NCI-H446 (cell line): ENCODE results near the gene UMODL1.

Experiments
- DNase-seq, 2 experiments: peaks; one replicate each; lab custom pipeline; 2025; lab: John Stamatoyannopoulos, UW

The UMODL1 gene

GRCh38 chr21:42079008-42079938, 8.2 kb downstream of the UMODL1 start:
- no peak for DNase-seq

DNA sequence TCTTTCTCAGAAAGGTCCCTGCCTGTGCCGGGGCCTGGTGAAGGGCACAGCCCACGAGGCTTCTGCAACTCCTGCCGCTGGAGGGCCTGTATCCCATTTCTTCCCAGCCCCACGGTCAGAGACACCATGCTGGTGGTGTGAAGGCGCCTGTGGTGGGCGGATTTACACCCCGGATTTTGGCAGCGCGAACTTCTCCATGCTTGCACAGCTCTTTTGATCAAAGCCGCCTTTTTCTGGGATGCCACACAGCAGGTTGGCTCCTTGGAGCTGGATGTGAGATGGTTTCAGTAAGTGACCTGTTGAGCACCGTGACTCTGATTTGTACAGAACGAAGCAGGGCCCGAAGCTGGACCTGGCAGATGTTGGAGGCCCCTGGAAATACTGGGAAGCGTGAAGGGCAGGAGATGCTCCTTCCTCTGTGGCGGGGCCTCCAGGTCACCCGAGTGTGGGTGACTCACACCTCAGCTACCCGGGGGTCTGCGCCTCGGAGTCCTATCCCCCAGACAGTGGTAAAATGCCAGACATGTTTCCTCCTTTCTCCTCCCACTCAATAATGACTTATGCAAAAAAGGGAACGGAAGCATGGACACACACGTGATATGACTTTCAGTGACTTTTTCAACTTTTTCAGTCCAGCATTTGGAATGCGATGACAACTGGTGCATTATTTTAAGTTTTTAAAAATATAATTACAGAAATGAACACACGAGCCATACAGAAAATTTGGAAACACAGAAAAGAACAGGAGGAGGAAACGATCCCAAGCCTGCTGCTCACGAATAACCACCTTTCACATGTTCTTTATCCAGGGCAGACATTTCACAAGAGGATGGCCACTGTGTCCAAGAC, 9.0 kb downstream of the UMODL1 start:
- no peak for DNase-seq

DNA sequence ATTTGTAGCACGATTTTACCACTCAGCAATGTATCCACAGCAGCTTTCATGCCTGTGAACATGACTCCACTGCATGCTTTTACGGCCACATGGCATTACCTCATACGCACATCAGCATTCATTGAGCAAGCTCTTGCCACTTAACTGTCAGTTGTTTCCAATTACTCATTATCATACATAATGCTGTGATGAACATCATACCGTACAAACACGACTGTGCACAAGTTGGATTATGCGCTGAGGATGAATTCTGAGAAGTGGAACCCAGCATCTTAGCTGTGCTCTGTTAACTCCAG, 9.6 kb downstream of the UMODL1 start:
- DNase-seq = no peak

DNA sequence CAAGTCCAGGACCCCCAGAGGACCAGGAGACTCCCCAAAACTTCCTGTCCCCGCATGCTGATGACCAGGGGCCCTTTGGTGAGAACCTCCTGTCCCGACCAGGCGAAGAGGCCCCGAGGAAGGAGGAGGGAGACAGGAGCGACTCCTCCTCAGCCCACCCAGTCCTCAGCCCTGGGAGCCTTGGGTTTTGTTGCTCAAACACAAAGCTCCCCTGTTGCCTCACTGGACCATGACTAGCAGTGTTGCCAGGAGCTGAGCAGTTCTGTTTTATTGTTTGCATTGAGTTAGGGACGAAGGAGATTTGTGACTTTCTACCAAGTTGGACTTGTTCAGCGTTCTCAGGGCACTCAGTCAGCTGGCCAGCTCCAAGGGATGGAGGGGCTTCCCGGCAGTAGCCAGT, 10.0 kb downstream of the UMODL1 start:
- DNase-seq = no peak

GRCh38 chr21:42081931-42082381, 10.8 kb downstream of the UMODL1 start:
- no peak for DNase-seq

- DNase-seq = no peak
Measured at GRCh38 chr21:42082501-42083360, 11.6 kb downstream of the UMODL1 start.

DNA sequence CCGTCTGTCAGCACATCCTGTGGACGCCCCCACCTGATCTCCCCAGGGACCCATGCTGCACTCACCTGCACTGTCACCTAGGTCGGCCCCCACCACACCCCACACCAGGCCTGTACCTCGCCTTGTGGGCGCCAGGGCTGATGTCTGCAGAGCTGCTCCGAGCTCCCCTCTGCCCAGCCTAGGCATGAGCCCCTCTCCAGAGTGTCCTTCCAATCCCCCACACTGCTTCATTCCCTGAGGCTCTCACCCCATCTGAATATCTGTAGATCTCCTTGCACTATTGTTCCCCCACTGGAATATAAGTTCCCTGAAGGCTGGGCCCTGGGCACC, 12.2 kb downstream of the UMODL1 start:
- DNase-seq = no peak

DNA sequence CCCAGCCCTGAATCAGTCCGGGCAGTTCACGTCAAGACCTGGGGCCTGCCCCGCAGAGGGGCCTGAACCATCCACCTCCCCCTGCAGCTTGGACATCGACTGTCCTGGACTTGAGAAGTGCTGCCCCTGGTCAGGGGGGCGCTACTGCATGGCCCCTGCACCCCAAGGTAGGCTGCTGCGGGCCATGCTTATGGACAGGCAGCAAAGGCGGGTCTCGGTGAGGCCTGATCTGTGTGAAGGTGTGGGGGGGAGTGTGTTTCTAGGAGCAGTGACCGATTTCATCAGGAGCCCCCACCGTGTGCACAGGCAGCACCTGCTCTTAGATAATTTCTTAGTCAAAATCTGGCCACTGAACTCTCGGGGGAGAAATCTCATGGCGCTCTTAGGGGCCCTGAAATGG, 13.0 kb downstream of the UMODL1 start:
- DNase-seq = no peak

- no peak for DNase-seq
Measured at GRCh38 chr21:42085246-42086077, 14.3 kb downstream of the UMODL1 start.

- no peak for DNase-seq
Measured at GRCh38 chr21:42086969-42087368, 15.9 kb downstream of the UMODL1 start.

- no peak for DNase-seq
Measured at GRCh38 chr21:42088148-42088547, 17.0 kb downstream of the UMODL1 start.

GRCh38 chr21:42088658-42089057, 17.5 kb downstream of the UMODL1 start:
- DNase-seq = no peak

GRCh38 chr21:42089093-42089631, 18.0 kb downstream of the UMODL1 start:
- no peak for DNase-seq

GRCh38 chr21:42089665-42090310, 18.7 kb downstream of the UMODL1 start:
- DNase-seq = no peak

GRCh38 chr21:42091899-42092508, 20.9 kb downstream of the UMODL1 start:
- no peak for DNase-seq

- no peak for DNase-seq
Measured at GRCh38 chr21:42092771-42093170, 21.7 kb downstream of the UMODL1 start.

DNA sequence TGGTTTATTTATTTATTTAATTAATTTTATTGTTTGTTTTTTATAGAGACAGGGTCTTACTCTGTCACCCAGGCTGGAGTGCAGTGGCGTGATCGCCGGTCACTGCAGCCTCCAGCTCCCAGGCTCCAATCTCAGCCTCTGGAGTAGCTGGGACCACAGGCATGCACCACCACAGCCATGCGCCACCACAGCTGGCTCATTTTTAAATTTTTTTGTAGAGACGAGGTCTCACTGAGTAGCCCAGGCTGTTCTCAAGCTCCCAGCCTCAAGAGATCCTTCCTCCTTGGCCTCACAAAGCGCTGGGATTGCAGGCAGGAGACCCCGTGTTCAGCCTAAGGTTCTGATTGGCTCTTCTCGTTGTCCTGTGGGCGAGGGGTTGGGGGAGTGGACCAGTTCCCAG, 22.1 kb downstream of the UMODL1 start:
- no peak for DNase-seq

DNA sequence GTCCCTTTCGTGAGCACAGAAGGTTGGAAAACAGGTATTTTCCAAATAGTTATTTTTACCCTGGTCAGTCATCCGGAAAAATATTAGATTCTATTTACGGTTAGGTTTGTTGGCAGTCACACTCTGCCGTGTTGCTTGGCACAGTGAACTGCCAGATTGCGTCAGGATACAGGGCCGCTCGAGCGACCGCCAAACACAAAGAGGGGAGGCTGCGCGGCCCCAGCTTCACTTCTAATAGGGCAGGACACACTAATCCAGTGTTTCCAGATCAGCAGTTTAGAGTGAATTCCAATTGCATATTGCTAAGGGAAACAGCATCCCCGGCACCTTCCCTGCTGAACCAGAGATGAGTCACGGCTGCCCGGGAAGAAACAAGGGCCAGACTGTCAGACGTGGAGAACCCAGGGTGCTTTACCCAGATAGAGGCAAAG, 22.9 kb downstream of the UMODL1 start:
- DNase-seq = peak; percentile 92 to 97

GRCh38 chr21:42094811-42095210, 23.7 kb downstream of the UMODL1 start:
- peak in 1 of 2 experiments; percentile 25 for DNase-seq

DNA sequence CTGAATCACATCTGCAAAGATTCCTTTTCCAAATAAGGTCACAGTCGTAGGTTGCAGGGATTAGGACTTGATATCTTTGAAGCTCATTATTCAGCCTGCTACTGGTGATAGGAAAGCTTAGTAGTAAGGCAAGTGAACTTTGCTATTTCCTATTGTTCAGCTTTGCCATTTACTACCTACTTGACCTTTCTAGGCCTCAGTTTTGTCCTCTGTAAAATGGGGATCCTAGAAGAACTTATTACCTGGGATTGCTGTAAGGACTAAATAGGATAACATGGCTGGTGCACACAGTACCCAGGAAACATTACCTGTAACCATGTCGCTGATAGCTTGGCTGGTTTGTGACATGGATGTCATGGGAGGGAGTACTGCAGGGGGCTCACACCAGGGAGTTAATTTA, 24.5 kb downstream of the UMODL1 start:
- DNase-seq = no peak
